HepG2 (cell line): ENCODE data around the gene GGTLC2.

ENCODE experiments used
- BRD4 ChIP-seq: sonication (generic); formaldehyde crosslinking; IDR thresholded peaks from 2 replicates; pipeline ENCODE4 v1.4.0; 2020; ENCODE audit warnings: missing genetic modification reagents
- CTCF ChIP-seq: sonication (generic); formaldehyde crosslinking; IDR thresholded peaks from 2 replicates; pipeline ENCODE4 v1.5.0; 2020; ENCODE audit warnings: mild to moderate bottlenecking, missing genetic modification reagents, moderate library complexity
- EHMT2 ChIP-seq: fragments of 200-600 bp; sonication (generic); IDR thresholded peaks from 2 replicates; pipeline ENCODE4 v1.7.0; 2017; ENCODE audit warnings: antibody characterized with exemption, low read depth, low read length, borderline replicate concordance
- POLR2AphosphoS5 ChIP-seq: IDR thresholded peaks from 2 replicates; pipeline ENCODE4 v1.6.1; 2012; ENCODE audit warnings: low read depth, low read length
- RBM22 ChIP-seq: fragments of 200-400 bp; formaldehyde crosslinking; optimal IDR thresholded peaks from 2 replicates; pipeline ENCODE3; 2017; ENCODE audit warnings: mild to moderate bottlenecking, low read length, moderate library complexity
- RELA ChIP-seq: sonication (generic); formaldehyde crosslinking; IDR thresholded peaks from 2 replicates; pipeline ENCODE4 v1.4.0; 2020; ENCODE audit warnings: missing genetic modification reagents
- TEAD3 ChIP-seq: optimal IDR thresholded peaks from 2 replicates; pipeline ENCODE3; 2016; ENCODE audit warnings: borderline replicate concordance
- ZC3H4 ChIP-seq: sonication (generic); formaldehyde crosslinking; IDR thresholded peaks from 2 replicates; pipeline ENCODE4 v1.4.0; 2020; ENCODE audit warnings: missing genetic modification reagents, borderline replicate concordance
- ZFP36 ChIP-seq: fragments of 150-350 bp; IDR thresholded peaks from 2 replicates; pipeline ENCODE4 v1.6.1; 2018; ENCODE audit warnings: borderline replicate concordance, low read length, low read depth; ENCODE audit not compliant: partially characterized antibody
- ZNF18 ChIP-seq: sonication (generic); formaldehyde crosslinking; IDR thresholded peaks from 2 replicates; pipeline ENCODE4 v1.8.0; 2022; ENCODE audit warnings: mild to moderate bottlenecking, missing genetic modification reagents; ENCODE audit not compliant: insufficient replicate concordance
- ZNF207 ChIP-seq: fragments of 450-650 bp; IDR thresholded peaks from 2 replicates; pipeline ENCODE4 v1.6.1; 2016; ENCODE audit warnings: antibody characterized with exemption, borderline replicate concordance
- ZNF644 ChIP-seq: IDR thresholded peaks from 2 replicates; pipeline ENCODE4 v1.6.1; 2016; ENCODE audit warnings: low read depth
- ZNF747 ChIP-seq: sonication (generic); formaldehyde crosslinking; IDR thresholded peaks from 2 replicates; pipeline ENCODE4 v1.8.1; 2023; ENCODE audit warnings: missing genetic modification reagents, mild to moderate bottlenecking, borderline replicate concordance
- TF ChIP-seq, protein P1 (sequence below), 2 experiments: sonication (generic) in 1 of 2; formaldehyde crosslinking in 1 of 2; IDR thresholded peaks; 2 replicates each; pipeline versions ENCODE4 v1.4.0 to v1.6.1; 2016 to 2020; ENCODE audit warnings: borderline replicate concordance in 1 of 2, low read depth in 1 of 2, mild to moderate bottlenecking in 1 of 2, missing genetic modification reagents in 1 of 2

DNA sequence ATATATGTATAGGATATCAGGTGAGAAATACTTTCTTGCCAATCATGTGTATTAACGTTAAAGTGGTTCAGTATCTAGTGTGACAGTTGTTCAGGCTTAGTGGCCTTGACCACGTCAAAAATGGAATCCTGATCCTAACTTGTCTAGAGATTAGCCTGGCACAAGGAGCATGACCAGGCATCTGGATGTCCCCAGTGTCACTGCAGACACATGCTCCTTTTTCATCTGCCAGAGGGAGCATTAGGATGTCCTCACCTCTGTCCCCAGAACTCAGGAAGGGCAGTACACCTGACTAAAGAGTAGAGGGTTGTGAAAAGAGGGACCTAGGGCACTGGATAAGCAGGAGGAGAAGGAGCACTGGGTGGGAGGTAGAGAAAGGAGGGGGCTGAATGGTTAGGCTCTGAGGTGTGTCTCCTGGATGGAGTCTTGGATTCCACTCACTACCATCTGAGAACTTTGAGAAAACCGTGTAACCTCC, 40.9 kb upstream of the GGTLC2 start:
- TF ChIP-seq RBM22: no peak
- TF ChIP-seq CTCF (CRISPR knock-in tag): no peak
- TF ChIP-seq ZNF644 (CRISPR knock-in tag): no peak
- TF ChIP-seq, protein P1, sequence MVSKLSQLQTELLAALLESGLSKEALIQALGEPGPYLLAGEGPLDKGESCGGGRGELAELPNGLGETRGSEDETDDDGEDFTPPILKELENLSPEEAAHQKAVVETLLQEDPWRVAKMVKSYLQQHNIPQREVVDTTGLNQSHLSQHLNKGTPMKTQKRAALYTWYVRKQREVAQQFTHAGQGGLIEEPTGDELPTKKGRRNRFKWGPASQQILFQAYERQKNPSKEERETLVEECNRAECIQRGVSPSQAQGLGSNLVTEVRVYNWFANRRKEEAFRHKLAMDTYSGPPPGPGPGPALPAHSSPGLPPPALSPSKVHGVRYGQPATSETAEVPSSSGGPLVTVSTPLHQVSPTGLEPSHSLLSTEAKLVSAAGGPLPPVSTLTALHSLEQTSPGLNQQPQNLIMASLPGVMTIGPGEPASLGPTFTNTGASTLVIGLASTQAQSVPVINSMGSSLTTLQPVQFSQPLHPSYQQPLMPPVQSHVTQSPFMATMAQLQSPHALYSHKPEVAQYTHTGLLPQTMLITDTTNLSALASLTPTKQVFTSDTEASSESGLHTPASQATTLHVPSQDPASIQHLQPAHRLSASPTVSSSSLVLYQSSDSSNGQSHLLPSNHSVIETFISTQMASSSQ (IDR thresholded peaks at IDR 0.05; ENCODE audit: low read depth): no peak
- TF ChIP-seq, protein P1 (CRISPR knock-in tag; IDR thresholded peaks at IDR 0.05; ENCODE audit: borderline replicate concordance): no peak
- TF ChIP-seq ZFP36: no peak
- no peak for TF ChIP-seq TEAD3
- TF ChIP-seq ZNF207: no peak
- no peak for TF ChIP-seq POLR2AphosphoS5
- no peak for TF ChIP-seq ZC3H4 (CRISPR knock-in tag)
- TF ChIP-seq ZNF18 (CRISPR knock-in tag): no peak
- no peak for TF ChIP-seq EHMT2
- no peak for TF ChIP-seq ZNF747
- TF ChIP-seq BRD4: no peak
- no peak for TF ChIP-seq RELA (CRISPR knock-in tag)
